ENCODE results near the gene WDR37.
"Not testable (repeated sequence)": the region's sequence is repeated elsewhere in the genome, so short reads cannot be mapped to it uniquely, and the experiment has no call there.

Gene WDR37

DNA sequence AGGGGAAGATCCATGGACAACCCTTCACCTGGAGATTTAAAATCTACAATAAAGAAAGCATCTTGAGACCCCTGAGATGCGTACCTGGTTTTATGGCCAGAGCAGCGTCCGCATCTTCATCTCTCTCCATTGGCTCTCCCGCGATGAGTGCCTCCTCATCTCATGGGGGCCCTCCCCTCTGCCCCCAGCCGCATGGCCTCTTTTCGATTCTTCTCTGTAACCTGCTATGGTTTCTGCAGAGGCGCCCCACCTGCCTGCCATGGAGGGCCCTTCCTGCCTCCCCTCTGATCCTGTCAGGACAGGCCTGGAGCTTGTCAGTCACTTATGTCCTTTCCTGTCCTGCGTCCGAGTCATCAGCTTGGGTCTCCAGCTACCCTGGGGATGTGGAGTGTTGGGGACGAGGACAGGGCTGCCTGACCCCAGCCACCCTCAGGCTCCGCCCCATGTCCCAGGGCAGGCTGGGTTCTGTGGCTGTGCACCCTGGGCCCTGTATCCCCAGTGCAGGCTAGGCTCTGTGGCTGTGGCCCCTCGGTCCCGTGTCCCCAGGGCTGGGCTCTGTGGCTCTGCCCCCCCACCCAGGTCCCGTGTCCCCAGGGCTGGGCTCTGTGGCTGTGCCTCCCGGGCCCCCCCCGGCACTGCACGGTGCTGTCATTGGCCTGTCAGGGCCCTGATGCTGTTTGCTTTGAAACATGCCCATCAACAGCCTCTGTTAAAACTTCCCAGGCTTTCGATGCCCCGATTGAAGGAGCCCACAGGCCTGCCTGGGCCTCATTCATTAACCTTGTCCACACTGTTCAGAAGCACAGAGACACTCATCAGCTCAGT lies 99.8 kb downstream of the WDR37 start:
- no peak for DNase-seq

DNA sequence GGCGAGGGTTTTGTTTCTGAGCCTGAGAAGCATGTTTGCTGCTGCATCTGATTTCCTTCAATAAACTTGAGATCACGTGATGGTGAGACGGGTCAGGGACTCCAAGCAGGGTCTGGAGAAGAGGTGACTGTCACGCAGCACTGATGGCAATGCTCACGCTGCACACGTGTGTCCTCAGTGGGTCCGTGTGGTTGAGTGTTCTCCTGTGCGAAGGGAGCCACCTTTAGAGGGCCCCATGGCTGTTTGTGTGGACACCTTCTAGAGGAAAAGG lies 100.4 kb downstream of the WDR37 start:
- no peak for DNase-seq

DNA sequence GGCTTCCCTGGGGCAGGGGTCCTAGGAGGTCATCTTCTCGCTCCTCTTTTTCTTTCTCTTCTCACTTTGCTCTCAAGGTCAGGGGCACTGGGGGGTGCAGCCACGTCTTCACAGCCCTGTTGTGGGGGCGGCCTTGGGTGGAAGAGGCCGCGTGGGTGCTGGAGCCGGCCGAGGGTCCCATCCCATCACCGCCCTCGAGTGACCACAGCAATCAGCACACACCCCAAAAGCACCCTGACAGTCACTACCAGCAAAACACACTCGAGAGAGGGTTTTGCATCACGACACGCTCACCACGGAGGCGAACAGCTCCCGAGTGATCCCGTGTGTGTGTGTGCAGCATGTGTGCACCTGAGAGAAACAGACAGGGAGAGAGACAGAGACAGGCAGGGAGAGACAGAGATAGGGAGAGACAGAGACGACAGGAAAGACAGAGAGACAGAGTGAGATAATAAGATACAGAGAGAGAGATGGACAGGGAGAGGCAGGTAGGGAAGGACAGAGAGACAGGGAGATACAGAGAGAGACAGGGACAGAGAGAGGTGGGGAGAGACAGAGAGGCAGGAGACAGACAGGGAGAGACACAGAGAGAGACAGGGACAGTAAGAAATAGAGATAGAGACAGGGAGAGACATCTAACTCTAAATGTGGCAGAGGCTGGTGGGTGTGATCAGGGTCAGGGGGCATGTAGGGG lies 100.9 kb downstream of the WDR37 start:
- DNase-seq: no peak

DNA sequence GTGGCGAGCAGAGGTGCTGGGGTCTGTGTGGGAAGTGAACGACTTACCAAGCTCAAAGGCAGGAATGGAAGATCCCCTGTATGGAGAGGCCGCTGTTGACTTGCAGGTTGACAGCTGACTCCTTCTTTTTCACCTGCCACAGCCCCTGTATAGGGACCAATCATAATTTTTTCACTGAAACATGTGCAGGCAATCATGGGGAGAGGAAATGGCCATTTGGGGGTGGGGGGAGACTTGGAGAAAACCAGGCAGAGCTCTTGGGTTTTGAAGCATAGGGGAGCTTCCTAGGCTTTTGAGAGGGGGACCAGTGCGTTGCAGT lies 101.4 kb downstream of the WDR37 start:
- no peak for DNase-seq

DNA sequence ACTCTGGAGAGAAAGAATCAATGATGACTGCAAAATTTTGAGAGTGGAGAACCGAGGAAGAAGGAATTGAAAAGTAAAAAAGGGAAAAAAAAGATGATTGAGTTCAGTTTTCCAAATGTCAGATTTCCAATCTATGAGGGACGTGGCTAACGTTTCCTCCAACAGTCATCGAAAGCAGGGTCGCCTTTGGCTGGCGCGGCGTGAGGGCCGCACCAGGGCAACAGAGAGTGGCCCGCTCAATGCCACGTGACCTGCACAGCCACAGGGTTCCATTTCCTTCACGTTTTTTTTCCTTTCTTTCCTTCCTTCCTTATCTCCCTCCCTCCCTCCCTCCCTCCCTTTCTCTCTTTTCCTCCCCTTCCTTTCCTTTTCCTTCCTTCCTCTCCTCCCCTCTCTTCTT lies 101.9 kb downstream of the WDR37 start:
- no peak for DNase-seq

DNA sequence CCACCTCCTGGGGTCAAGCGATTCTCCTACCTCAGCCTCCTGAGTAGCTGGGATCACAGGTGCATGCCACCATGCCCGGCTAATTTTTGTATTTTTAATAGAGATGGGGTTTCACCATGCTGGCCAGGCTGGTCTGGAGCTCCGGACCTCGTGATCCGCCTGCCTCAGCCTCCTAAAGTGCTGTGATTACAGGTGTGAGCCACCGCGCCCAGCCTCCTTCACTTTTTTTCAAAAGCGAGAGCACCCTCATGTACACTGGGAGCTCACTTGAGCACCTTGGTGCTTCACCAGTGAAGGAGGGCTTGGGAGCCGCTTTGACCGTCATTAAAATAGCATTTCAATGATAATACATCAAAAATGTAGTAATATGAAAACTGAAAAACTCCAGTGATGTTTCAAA lies 102.4 kb downstream of the WDR37 start:
- DNase-seq: not testable (repeated sequence)

DNA sequence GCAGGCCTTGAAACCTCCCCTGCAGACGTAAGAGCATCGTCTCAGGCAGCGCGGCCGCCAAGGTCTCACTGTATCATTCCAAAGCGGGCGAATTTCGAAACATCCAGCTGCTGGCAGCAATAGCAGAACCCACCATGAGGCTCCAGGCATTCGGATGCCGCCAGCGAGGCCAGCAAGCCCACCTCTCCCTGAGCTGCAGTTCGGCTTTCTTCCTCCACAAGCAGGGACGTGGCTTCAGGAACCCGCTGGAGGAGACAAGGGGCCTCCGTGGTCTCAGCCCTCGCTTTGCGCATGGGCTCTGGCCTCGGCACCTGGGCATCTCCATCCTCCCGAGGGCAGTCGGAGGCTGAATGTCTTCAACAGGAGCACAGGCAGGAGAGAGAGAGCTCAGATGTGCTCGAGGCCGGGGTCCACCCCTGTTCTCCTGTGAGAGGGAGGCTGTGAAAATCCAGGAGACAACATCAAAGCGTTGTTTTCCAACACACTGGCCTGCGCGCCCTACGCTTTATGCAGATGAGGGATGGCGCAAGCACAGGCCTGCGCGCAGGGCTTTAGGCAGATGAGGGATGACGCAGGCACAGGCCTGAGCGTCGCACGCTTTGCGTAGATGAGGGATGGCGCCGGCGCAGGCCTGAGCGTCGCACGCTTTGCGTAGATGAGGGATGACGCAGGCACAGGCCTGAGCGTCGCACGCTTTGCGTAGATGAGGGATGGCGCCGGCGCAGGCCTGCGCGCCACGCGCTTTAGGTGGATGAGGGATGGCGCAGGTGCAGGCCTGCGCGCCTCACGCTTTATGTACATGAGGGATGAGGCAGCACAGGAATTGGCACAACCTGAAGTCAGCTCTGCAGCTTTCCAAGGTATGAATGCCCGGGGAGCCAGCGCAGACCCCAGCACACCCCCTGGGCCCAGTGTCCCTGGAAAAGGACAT lies 103.2 kb downstream of the WDR37 start:
- no peak for DNase-seq

DNA sequence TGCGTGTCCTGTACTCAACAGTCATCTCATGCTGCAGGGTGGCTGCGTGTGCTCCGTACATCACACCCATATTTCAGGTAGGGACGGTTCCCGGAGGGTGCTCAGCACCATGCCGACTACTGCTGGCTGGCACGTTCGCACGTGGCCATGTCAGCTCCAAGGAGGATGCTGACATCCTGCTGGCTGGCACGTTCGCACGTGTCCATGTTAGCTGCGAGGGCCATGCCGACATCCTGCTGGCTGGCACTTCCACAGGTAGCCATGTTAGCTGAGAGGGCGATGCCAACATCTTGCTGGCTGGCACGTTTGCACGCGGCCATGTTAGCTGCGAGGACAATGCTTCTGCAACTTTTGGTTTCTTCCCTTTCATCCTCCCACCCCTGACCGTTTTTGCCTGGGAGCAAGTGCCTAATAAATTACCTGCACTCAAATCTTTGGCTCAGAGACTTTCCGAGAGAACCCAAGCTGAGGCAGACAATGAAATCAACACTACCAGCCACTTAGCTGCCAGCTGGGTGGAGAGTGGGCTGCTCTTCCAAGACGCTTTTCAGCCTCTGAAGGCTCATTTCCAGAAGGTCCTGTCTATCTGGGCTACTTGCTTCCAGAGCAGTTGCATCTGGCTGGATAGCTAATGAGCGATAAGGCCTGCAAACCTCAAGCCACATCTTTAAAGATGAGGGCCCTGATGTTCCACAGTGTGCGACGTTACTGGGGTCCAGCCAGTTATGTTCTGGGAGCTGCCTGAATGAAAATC lies 104.6 kb downstream of the WDR37 start:
- no peak for DNase-seq

DNA sequence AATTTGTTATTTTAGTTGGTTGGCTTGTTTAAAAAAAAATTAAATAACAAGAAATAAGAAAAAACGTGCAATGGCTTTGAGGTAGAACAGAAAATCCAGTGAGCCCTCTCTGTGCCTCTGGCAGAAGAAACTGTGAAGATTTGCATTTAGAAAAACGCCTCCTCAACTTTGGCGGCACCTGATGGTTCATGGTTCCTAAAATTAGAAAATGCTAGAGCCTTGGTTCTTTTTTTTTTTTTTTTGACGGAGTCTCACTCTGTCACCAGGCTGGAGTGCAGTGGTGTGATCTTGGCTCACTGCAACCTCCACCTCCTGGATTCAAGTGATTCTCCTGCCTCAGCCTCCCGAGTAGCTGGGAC lies 105.1 kb downstream of the WDR37 start:
- DNase-seq: not testable (repeated sequence)

DNA sequence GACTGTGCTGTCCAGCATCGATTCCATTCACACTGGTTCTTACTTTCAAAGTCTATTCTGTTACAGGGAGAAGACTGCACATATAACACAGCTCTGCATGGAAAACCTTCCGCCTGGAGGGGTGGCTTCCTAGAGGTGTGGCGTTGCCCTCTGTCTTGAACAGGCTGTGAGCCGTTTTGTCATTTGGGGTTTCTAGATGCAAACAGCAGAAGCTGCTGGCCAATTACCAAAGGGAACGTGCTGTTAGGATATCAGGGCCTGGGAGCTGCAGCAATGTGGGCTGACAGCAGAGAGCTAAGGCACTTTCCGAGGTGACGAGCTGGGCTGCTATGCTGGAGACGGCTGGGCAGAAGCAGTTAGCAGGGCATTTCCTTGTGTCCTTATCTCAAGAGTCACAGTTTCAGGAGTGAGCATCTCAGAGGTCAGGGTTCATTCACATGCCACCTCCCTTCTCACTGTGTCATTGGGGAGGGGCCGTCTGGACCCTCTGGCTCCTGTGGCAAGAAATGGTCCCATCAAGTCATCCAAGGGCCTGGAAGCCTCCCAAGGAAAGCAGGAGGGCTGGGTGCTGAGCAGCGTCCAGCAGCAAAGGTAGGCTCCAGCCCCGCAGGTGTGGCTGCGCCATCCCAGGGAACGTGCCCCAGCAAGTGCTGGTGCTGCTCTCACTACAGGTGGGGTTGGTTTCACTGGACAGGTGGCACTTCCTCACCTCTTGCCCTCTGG lies 106.5 kb downstream of the WDR37 start:
- DNase-seq: no peak

DNA sequence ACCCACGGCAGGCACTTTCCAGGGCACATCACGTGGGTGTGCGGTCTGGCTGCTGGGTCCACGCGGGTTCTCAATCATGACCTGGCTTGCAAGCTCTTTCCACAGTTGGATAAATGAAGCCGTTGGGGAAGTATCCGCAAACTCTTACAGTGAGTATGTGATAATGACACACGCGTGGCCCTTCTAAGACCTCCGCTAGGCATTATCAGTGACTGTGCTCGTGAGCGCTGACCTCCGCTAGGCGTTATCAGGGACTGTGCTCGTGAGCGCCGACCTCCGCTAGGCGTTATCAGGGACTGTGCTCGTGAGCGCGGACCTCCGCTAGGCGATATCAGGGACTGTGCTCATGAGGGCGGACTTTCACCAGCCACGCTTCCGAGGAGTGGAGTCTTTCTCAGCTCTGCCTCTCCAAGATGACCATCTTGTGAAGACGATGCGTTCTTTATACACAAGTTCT lies 107.0 kb downstream of the WDR37 start:
- no peak for DNase-seq

DNA sequence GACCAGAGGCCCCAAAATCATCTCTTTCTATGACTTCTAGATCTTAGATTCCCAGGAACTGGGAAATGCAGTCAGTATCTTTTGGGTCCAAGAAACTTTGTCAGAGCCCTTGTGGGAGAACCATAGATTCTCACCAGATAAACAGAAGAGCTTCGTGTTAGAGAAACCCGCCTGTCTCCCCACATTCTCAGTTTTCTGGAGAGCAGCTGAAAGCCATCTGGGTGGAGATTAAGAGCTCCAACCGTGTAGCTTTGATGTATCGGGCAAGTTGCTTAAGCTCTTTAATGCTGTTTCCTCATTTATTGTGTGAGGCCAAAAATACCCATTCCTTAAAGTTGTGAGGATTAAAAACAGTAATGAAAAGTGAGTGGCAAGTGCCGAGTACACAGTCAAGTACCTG lies 107.6 kb downstream of the WDR37 start:
- no peak for DNase-seq

DNA sequence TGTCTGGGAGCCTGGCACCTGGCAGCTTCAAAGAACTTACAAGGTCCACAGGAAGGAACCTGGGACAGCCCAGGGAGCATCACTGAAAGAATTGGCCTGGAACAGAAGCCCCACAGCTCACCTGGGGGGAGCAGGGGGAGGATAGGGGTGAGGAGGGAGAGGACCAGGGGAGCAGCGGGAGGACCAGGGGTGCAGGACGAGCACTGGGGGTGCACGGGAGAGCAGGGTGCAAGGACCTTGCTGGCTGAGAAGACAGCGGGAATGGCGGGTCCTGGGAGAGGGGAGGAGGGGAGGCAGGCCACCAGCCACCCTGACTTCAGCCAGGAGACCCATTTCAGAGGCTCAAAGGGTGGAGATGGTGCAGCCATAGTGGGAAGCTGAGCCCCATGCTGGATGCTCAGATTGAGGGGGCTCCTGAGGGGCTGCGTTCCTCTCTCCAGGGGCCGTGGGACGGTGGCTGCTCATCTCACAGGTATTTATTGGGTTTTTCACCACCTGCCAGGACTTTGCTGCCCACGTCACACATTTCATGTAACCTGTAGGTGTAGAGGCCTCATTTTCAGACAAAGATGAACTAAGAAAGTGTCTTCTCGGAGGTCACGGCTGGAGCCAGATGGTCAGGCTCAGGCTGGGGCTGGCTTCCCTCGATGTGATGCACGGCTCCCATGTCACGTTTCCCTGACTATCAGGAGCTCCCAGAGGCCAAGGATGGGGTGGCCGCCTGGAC lies 110.1 kb downstream of the WDR37 start:
- DNase-seq: no peak

DNA sequence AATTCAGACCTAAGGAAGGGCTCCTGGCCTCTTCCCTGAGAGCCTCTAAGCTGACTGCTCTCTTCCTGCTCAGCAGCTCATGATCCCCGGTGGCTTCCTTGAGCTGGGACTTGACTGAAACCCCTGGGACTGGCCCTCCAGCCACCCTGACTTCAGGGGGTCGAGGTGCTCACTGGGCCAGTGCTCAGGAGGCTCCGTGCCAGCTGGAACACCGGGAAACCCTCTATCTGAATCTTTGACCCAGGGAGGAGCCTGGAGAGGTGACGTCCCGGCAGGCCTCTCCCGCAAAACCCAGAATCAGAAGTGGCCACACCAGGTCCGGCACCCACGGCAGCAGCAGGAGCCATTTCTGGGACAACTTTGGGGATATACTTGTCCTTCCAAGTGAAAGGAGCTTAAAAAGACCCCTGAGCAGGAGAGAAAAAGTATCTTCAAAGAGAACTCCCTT lies 110.7 kb downstream of the WDR37 start:
- DNase-seq: no peak

DNA sequence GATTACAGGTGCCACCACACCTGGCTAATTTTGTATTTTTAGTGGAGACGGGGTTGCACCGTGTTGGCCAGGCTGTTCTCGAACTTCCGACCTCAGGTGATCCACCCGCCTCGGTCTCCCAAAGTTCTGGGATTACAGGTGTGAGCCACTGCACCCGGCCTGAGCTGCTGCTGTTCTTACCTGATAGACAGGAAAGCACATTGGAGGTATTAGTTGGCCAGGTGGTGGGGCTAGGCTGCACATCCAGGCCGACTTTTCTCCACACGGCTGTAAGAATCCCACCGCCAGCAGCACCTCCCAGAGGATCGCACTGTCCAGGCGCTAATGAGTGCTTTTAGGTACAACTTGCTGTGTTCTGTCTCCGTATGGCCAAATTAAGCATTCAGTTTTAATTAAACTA lies 112.6 kb downstream of the WDR37 start:
- no peak for DNase-seq

DNA sequence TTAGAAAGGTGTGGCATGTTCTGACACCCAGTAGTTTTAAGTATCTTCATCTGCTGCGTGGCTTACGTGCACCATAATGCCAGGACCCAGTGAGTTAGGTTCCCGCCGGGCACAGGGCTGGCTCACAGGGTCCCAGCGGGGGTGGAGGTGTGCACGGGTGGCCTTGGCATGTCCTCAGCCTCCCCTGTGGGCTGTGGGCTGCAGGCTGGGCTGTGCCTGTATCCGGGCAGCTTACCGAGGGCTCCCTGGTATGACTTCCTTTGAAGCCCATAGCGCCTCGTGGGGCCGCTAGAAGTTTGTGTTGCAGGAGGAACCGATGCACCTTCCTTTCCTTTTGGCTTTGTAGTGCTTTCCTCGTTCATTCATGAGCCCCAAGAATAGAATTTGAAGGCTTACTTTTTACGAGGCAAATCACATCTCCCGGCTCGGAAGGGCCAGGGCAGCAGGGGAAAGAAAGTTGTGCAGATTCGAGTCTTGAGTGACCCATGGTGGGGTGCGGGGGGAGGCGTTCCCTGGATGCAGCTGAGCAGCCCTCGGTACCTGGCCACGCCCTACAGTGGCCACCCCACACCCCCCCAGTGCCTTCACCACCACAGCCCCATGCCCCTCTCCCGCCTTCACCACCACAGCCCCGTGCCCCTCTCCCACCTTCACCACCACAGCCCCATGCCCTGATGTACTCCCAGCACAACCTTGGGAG lies 113.2 kb downstream of the WDR37 start:
- DNase-seq: no peak

DNA sequence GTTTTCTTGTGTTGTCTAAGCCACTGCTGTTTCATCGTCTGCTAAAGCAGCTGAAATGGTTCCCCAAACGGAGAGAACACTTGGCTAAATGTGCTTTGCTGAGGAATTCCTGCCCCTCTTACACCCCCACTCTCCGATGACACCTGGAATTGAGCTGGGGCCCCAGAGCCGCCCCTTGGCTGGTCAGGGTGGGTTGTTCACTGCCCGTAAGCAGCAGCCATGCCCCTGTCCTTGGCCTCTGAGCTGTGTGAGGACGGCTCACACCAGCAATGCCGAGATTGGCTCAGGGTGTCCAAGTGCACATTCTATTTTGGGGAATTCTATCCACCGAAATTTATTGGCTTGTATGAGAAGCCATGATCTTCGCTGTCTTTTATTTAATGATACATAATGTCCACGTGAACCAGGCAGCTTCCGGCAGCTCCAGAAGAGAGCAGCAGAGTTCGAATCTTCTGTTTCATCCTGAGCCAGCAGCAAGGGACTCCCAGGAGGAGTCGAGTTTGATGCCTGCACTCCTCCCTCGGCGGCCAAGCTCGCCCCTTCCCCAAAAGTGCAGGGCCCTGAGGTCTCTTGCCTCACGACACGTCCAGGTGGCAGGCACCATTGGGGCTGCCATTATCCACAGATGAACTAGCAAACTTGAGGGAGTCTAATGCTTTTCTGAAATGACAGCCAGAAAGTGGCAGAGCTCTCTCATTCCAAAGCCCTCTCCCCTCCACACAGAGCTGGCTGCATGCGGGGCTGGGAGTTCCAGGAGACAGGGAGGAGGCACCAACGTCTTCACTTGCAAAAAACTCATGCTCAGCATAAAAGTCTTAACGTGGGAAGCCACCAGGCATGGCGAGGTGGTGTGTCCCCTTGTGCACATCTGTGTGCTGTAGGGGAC lies 114.0 kb downstream of the WDR37 start:
- no peak for DNase-seq

DNA sequence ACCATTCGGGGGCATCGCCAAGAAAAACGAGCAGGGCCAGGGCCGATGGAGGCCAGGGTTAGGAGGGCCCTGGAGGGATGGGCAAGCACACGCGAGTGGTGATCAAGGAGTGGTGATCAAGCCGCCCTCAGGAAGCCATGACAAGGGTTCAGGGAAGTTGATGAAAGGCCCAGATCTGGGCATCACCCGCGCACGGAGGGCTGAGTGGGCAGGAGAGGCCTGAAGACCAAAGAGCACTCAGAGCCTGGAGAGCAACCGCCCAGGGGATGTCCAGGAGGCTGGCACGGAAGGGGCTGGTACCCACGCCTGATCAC lies 114.6 kb downstream of the WDR37 start:
- no peak for DNase-seq

DNA sequence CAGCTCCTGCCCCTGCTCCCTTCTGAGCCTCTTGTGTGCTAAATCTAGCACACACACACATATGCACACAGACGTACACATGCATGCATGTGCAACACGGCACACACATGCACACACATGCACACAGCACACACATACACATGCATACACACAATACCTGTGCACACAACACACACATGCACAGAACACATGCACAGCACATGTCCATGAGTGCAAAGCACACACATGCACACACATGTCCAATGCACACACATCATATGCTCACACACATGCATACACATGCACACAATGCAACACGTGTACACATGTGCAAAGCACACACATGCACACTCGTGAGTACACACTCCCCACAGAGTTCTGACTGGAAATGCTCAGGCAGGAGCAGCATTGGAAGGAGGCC lies 115.0 kb downstream of the WDR37 start:
- DNase-seq: no peak

DNA sequence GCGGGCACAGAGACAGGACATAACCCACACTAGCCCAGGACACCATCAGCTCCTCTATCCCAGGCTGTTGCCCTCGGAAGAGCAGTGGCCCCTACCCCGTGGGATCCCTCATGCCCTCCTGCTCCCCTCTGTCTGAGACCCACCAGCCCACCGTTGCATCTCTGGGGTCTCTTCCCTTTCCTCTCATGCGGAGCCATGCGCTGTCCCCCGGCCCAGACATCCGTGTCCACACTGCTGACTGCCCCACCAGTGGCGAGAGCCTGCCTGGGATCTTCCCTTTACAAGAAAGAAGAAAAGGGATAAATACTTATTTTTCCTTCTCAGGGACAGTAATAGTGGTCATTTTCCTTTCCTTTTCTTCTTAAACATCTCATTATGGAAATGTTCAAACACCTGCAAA lies 115.4 kb downstream of the WDR37 start:
- no peak for DNase-seq

Measured in NCI-H1694 treated with DMSO at 0.1 percent for 48 hours (cell line).